Vagina (tissue), 2 donors: ENCODE measurements around the gene L3MBTL4.

Source experiments
- POLR2A ChIP-seq, 2 donors: fragments of 450-650 bp; IDR thresholded peaks; one replicate each; pipeline ENCODE4 v1.6.1; 2017; ENCODE audit warnings: antibody characterized with exemption in 2 of 2, mild to moderate bottlenecking in 2 of 2, moderate library complexity in 2 of 2
- TF ChIP-seq, protein P1 (sequence below), 3 experiments: fragments of 450-650 bp in 2 of 3; fragments of 200-600 bp in 1 of 3; sonication (generic) in 1 of 3; IDR thresholded peaks; one replicate each; pipeline ENCODE4 v1.5.1; 2017 to 2019; ENCODE audit warnings: antibody characterized with exemption in 3 of 3, mild to moderate bottlenecking in 2 of 3, moderate library complexity in 2 of 3

DNA sequence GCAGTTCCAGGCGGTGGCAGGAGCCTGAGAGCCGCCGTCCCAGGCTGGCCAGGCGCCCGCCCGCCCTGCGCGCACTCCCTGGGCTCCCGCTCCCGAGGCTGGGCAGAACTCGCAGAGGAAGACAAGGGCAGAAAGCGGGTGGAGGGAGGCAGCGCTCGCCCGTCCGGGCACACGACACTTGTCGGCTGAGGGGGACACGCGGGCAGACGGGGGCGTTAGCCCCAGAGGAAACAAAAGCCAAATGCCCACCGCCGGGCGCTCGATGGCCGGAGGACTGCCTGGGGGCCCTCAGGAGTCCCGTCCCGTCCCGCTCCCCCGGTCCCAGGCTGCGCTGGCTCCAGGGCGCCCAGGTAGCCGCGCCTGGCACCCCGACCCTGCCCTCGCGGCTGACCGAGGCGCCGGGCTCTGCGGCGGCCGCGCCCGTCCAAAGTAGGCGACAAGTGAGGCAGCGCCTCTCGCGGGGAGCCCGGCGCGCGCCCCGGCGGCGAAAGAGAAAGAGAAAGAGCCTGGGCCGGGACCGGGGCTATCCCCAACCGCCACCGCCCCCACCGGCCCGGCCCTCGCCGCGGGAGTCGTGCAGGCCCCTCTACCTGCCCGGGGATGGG, 491 bp downstream of the L3MBTL4 start:
- TF ChIP-seq, protein P1, sequence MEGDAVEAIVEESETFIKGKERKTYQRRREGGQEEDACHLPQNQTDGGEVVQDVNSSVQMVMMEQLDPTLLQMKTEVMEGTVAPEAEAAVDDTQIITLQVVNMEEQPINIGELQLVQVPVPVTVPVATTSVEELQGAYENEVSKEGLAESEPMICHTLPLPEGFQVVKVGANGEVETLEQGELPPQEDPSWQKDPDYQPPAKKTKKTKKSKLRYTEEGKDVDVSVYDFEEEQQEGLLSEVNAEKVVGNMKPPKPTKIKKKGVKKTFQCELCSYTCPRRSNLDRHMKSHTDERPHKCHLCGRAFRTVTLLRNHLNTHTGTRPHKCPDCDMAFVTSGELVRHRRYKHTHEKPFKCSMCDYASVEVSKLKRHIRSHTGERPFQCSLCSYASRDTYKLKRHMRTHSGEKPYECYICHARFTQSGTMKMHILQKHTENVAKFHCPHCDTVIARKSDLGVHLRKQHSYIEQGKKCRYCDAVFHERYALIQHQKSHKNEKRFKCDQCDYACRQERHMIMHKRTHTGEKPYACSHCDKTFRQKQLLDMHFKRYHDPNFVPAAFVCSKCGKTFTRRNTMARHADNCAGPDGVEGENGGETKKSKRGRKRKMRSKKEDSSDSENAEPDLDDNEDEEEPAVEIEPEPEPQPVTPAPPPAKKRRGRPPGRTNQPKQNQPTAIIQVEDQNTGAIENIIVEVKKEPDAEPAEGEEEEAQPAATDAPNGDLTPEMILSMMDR (IDR thresholded peaks at IDR 0.05), result no peak
- no peak for TF ChIP-seq POLR2A (IDR thresholded peaks at IDR 0.05)
